Colonic mucosa (tissue), 4 donors: ENCODE results near the gene MRNIP. TPM values are rescaled to one million over a fixed set of nuclear protein-coding genes. Genes with fewer than 3 reads are reported as not detected.
A peak's percentile ranks its signal among the peaks of the same experiment; 100 is the strongest.

Source experiments
- DNase-seq: peaks from one replicate; pipeline ENCODE4 v3.0.0-alpha.2; 2020
- H3K27ac ChIP-seq: fragments of 200-600 bp; one replicate; pipeline ENCODE4 v1.8.0; 2021
- H3K27me3 ChIP-seq: fragments of 200-600 bp; one replicate; pipeline ENCODE4 v1.8.0; 2021
- H3K36me3 ChIP-seq: fragments of 200-600 bp; one replicate; pipeline ENCODE4 v1.8.0; 2021
- H3K4me1 ChIP-seq: fragments of 200-600 bp; one replicate; pipeline ENCODE4 v1.8.0; 2021; ENCODE audit warnings: mild to moderate bottlenecking
- H3K4me3 ChIP-seq: fragments of 200-600 bp; one replicate; pipeline ENCODE4 v1.8.0; 2021
- H3K9ac ChIP-seq, 2 donors: one replicate each; pipeline ENCODE4 v1.7.0; 2013; ENCODE audit warnings: control low read depth in 2 of 2, low read depth in 2 of 2, low read length in 2 of 2
- H3K9me3 ChIP-seq: fragments of 200-600 bp; one replicate; pipeline ENCODE4 v1.8.0; 2021
- intact Hi-C: fragments of 100-400 bp; cut with DNase I; formaldehyde crosslinking; loops from one replicate; pipeline ENCODE4 v1.14.1; 2022
- total RNA-seq, 2 donors: library from RNA; stranded (reverse); fragmentation: NEBNext Ultra II Directional in 1 of 2; extraction: Animal tissue kit (Norgen Biotek cat#: 25700) in 1 of 2; gene quantifications; one replicate each; pipeline ENCODE4 v1.2.1, GENCODE V29; 2021
- TF ChIP-seq, protein P1 (sequence below): fragments of 200-600 bp; IDR thresholded peaks from one replicate; pipeline ENCODE4 v1.8.0; 2022; ENCODE audit warnings: antibody characterized with exemption, mild to moderate bottlenecking
- donor health status: healthy.
- donor health status: DM: no; HTN: no; CAD: no.
- donor health status: DM: no; HTN: no; CAD: no.

Gene MRNIP
- total RNA-seq, 2 donors from 2014 or later: 8.6 to 17.5 TPM

DNA sequence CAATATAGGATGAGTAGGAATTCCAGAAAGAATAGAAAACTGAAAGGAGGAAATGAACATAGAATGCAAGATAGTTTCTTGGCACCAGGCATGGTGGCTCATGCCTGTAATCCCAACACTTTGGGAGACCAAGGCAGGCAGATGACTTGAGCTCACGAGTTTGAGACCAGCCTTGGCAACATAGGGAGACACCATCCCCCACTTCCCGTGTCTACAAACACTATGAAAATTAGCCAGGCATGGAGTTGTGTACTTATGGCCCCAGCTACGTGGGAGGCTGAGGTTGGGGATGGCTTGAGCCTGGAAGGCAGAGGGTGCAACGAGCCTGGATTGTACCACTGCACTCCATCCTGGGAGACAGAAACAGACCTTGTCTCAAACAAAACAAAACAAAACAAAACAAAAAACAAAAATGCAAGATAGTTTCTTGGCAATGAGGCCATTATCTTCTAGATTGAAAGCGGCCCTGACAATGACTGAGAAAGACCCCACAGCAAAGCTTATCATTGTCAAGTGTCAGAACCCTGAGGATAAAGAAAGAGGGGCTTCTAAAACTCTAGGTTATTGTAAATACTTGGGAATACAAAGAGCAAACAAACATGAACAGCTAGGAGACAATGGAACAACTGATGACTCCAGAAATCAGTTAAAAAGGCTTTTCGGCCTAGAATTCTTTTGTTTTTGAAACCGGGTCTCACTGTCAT, 28.7 kb downstream of the MRNIP start:
- intact Hi-C loops: no loop called here
- no peak overlapping the region for H3K27ac ChIP-seq

DNA sequence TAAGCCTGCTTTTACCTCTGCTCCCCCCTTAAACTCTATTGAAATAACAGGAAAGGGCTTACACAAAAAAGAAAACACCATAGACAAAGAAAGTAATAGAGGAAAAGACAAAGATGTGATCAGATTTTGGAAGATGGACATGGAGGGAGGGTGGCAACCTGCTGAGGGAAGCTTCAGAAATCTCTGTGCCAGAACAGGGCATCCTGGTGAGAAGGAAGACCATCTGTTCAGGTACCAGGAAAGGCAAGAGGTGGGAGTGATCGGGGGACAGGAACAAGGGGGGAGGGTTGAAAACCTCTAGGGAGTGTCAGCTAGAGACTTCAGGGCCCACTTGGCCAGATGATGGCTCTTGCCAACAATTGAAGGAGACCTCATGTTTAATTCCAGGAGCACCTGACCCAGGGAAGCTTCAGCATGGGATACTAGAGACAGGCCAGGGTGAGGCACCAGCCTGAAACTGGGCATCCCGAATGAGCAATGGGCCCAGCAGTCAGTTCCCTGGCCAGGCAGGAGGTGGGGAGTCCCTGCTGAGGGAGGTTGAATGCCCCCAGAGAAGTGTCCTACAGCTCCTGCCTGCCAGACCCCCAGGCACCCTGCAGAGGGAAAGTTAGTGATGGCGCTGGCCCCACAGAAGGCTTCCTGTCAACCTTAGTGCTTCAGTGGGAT, 29.7 kb downstream of the MRNIP start:
- H3K9ac ChIP-seq: no peak overlapping the region
- TF ChIP-seq, protein P1, sequence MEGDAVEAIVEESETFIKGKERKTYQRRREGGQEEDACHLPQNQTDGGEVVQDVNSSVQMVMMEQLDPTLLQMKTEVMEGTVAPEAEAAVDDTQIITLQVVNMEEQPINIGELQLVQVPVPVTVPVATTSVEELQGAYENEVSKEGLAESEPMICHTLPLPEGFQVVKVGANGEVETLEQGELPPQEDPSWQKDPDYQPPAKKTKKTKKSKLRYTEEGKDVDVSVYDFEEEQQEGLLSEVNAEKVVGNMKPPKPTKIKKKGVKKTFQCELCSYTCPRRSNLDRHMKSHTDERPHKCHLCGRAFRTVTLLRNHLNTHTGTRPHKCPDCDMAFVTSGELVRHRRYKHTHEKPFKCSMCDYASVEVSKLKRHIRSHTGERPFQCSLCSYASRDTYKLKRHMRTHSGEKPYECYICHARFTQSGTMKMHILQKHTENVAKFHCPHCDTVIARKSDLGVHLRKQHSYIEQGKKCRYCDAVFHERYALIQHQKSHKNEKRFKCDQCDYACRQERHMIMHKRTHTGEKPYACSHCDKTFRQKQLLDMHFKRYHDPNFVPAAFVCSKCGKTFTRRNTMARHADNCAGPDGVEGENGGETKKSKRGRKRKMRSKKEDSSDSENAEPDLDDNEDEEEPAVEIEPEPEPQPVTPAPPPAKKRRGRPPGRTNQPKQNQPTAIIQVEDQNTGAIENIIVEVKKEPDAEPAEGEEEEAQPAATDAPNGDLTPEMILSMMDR: no peak
- H3K4me3 ChIP-seq: no peak overlapping the region
- H3K27ac ChIP-seq: no peak overlapping the region
- H3K9me3 ChIP-seq: no peaks in the 10 kb centered on the region
- no peak for DNase-seq
- peaks cover 34% of the 10 kb centered on the region for H3K36me3 ChIP-seq
- intact Hi-C loops: no loop called here
- no peaks in the 10 kb centered on the region for H3K27me3 ChIP-seq
- H3K4me1 ChIP-seq: peaks cover 30% of the 10 kb centered on the region

More for the DNA sequence above, 28.7 kb downstream of the MRNIP start:
- H3K9ac ChIP-seq: no peak overlapping the region
- DNase-seq: no peak
- H3K27me3 ChIP-seq: no peaks in the 10 kb centered on the region
- H3K4me1 ChIP-seq: peaks cover 20% of the 10 kb centered on the region
- no peaks in the 10 kb centered on the region for H3K9me3 ChIP-seq
- TF ChIP-seq, protein P1: no peak
- H3K4me3 ChIP-seq: no peak overlapping the region
- H3K36me3 ChIP-seq: peaks cover 29% of the 10 kb centered on the region

DNA sequence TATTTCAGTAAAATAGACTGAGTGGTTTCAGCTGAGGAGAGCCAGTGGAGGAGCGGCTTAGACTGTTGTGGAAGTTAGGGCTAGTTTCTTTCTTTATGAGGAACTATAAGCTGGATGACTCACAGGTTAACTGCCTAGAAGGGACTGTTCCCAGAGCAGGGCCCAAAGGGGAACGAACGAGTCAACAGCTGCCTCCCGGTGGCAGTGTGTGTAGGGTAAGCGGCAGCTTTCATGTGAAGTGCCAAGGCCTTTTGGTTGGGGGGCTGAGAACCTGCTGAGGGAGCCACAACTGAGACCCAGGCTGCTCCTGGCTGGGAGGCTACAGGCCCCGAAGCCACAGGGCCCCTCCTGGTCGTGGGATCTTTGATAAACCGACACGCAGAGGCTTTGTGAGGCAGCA, 30.9 kb downstream of the MRNIP start:
- TF ChIP-seq, protein P1: peak; percentile 14
- peak overlapping the region; percentile 60 for H3K27ac ChIP-seq
- intact Hi-C loops: no loop called here

DNA sequence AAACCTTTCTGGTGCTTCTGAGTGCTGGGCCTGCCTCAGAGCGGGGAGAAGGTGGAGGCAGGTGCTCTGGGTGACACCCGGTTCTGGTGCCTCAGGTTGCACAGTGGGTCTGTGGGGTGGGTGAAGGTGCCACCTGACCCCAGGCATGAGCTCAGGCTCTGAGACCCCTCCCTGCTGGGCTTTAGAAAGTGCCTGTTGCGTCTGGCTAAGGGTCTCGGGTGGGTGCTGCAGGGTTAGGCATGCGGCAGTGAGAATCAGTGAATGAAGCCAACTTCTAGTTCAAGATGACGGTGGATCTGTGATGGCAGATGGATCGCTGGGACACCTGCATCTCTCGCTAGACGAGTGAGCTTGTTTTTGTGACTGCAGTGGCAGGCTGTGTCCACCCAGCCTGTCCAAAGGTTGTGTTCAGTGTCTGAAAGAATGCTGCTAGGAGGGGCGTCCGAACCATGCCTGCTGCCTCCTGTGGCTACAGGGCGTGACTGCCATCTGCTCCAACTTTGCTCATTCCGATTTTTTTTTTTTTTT, 32.9 kb downstream of the MRNIP start:
- Histone ChIP-seq H3K27ac (peak overlapping the region; percentile 60), H3K27me3 (no peaks in the 10 kb centered on the region), H3K9ac (peak overlapping the region; percentile 26 to 70), H3K9me3 (no peaks in the 10 kb centered on the region), H3K4me3 (no peak overlapping the region), H3K36me3 (peaks cover 16% of the 10 kb centered on the region), H3K4me1 (peaks cover 45% of the 10 kb centered on the region)
- intact Hi-C loops: no loop called here
- DNase-seq: peak; percentile 80
- TF ChIP-seq, protein P1: no peak

More for the DNA sequence above, 30.9 kb downstream of the MRNIP start:
- DNase-seq: peak; percentile 83
- H3K27me3 ChIP-seq: no peaks in the 10 kb centered on the region
- peaks cover 39% of the 10 kb centered on the region for H3K4me1 ChIP-seq
- peak overlapping the region in 1 of 2 donors; percentile 57 for H3K9ac ChIP-seq
- H3K9me3 ChIP-seq: no peaks in the 10 kb centered on the region
- peaks cover 27% of the 10 kb centered on the region for H3K36me3 ChIP-seq
- no peak overlapping the region for H3K4me3 ChIP-seq

DNA sequence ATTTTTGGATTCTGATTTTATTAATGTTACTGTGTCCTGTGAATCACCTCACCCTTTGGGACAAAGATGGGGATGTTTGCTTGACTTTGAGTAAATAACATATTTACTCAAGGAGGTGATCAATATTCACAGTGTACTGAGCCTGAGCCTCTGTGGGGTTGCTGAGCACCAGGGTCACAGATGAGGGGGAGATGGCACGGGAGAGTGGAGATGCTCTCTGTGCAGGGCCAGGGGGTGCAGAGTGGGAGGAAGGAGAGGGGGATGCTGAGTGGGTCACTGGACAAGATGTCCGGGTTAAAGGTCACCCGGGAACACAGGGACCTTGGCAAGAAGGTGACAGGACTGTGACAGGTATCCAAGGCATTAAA, 33.9 kb downstream of the MRNIP start:
- intact Hi-C loops: no loop called here
- Histone ChIP-seq H3K27me3 (no peaks in the 10 kb centered on the region), H3K36me3 (peaks cover 16% of the 10 kb centered on the region), H3K27ac (no peak overlapping the region), H3K4me3 (no peak overlapping the region), H3K4me1 (peaks cover 51% of the 10 kb centered on the region), H3K9me3 (no peaks in the 10 kb centered on the region), H3K9ac (peak overlapping the region in 1 of 2 donors; percentile 70)
- TF ChIP-seq, protein P1: no peak
- DNase-seq: no peak
